ENCODE measurements around the gene OR2G2. TPM values are rescaled to one million over a fixed set of nuclear protein-coding genes. Genes with fewer than 3 reads are reported as not detected.

OR2G2 gene
- total RNA-seq, 1 donor from 2014 or later, result not detected

GRCh38 chr1:247605286-247605685 is 17.1 kb downstream of the OR2G2 start, which contains the start of gene OR2G3:
TSS of gene OR2G3 (plus strand) at chr1:247605586. CDS start at chr1:247605586, 0 bp downstream.
- no peak within 1 kb of the TSS for H3K4me3 Mint-ChIP-seq
- no peaks in the 10 kb centered on the region for H3K4me1 Mint-ChIP-seq (ENCODE audit: unreplicated experiment)
- H3K36me3 Mint-ChIP-seq, result no peaks in the 10 kb centered on the region
- DNase-seq (ENCODE audit: extremely low spot score, unreplicated experiment), result no peak
- no peaks in the 10 kb centered on the region for H3K9me3 Mint-ChIP-seq
- TF ChIP-seq CTCF (conservative IDR thresholded peaks at IDR 0.05), result no peak
- H3K27me3 Mint-ChIP-seq, result no peaks in the 10 kb centered on the region
- H3K27ac Mint-ChIP-seq, result no peak within 1 kb of the TSS

GRCh38 chr1:247613405-247613804 is 25.2 kb downstream of the OR2G2 start:
- Mint-ChIP-seq H3K27me3 (no peaks in the 10 kb centered on the region), H3K4me3 (no peak overlapping the region), H3K9me3 (no peaks in the 10 kb centered on the region), H3K4me1 (ENCODE audit: unreplicated experiment) (no peaks in the 10 kb centered on the region), H3K36me3 (no peaks in the 10 kb centered on the region), H3K27ac (no peak overlapping the region)
- no peak for TF ChIP-seq CTCF (conservative IDR thresholded peaks at IDR 0.05)
- DNase-seq (ENCODE audit: extremely low spot score, unreplicated experiment), result no peak

- no peaks in the 10 kb centered on the region for H3K9me3 Mint-ChIP-seq
- TF ChIP-seq CTCF (conservative IDR thresholded peaks at IDR 0.05), result no peak
- no peaks in the 10 kb centered on the region for H3K27me3 Mint-ChIP-seq
- H3K4me1 Mint-ChIP-seq (ENCODE audit: unreplicated experiment), result no peaks in the 10 kb centered on the region
- no peak overlapping the region for H3K4me3 Mint-ChIP-seq
- no peak overlapping the region for H3K27ac Mint-ChIP-seq
- no peak for DNase-seq (ENCODE audit: extremely low spot score, unreplicated experiment)
- H3K36me3 Mint-ChIP-seq, result no peaks in the 10 kb centered on the region
These were observed 26.5 kb downstream of the OR2G2 start for GRCh38 chr1:247614625-247615024.

- no peaks in the 10 kb centered on the region for H3K27me3 Mint-ChIP-seq
- no peak overlapping the region for H3K4me3 Mint-ChIP-seq
- TF ChIP-seq CTCF (conservative IDR thresholded peaks at IDR 0.05), result no peak
- H3K27ac Mint-ChIP-seq, result no peak overlapping the region
- DNase-seq (ENCODE audit: extremely low spot score, unreplicated experiment), result no peak
- H3K4me1 Mint-ChIP-seq (ENCODE audit: unreplicated experiment), result no peaks in the 10 kb centered on the region
- H3K36me3 Mint-ChIP-seq, result no peaks in the 10 kb centered on the region
- no peaks in the 10 kb centered on the region for H3K9me3 Mint-ChIP-seq
These were observed 39.8 kb downstream of the OR2G2 start for GRCh38 chr1:247627951-247628350.

GRCh38 chr1:247638011-247638410 is 49.9 kb downstream of the OR2G2 start:
- DNase-seq (ENCODE audit: extremely low spot score, unreplicated experiment), result no peak
- Mint-ChIP-seq H3K27ac (no peak overlapping the region), H3K4me3 (no peak overlapping the region), H3K36me3 (peaks cover 4% of the 10 kb centered on the region), H3K9me3 (no peaks in the 10 kb centered on the region), H3K27me3 (peaks cover 25% of the 10 kb centered on the region), H3K4me1 (ENCODE audit: unreplicated experiment) (no peaks in the 10 kb centered on the region)
- TF ChIP-seq CTCF (conservative IDR thresholded peaks at IDR 0.05), result no peak

- TF ChIP-seq CTCF (conservative IDR thresholded peaks at IDR 0.05), result no peak
- Mint-ChIP-seq H3K27me3 (peaks cover 25% of the 10 kb centered on the region), H3K4me3 (peak overlapping the region; percentile 80), H3K9me3 (no peaks in the 10 kb centered on the region), H3K27ac (no peak overlapping the region), H3K4me1 (ENCODE audit: unreplicated experiment) (no peaks in the 10 kb centered on the region), H3K36me3 (peaks cover 4% of the 10 kb centered on the region)
- no peak for DNase-seq (ENCODE audit: extremely low spot score, unreplicated experiment)
These were observed 50.6 kb downstream of the OR2G2 start for GRCh38 chr1:247638781-247639180.
